GM10266 (cell line): ENCODE measurements around the gene PIK3C2G.
A peak's percentile ranks its signal among the peaks of the same experiment; 100 is the strongest.
"Not testable (repeated sequence)": the region's sequence is repeated elsewhere in the genome, so short reads cannot be mapped to it uniquely, and the experiment has no call there.

Experiments
- DNase-seq: peaks from one replicate; pipeline ENCODE4 v3.0.0; 2012; ENCODE audit errors: extremely low spot score
- TF ChIP-seq, protein P1 (sequence below): IDR thresholded peaks from 2 replicates; pipeline ENCODE4 v1.5.1; 2012; ENCODE audit warnings: mild to moderate bottlenecking, low read depth; ENCODE audit not compliant: control insufficient read depth, insufficient read depth; ENCODE audit errors: missing control alignments

PIK3C2G gene

DNA sequence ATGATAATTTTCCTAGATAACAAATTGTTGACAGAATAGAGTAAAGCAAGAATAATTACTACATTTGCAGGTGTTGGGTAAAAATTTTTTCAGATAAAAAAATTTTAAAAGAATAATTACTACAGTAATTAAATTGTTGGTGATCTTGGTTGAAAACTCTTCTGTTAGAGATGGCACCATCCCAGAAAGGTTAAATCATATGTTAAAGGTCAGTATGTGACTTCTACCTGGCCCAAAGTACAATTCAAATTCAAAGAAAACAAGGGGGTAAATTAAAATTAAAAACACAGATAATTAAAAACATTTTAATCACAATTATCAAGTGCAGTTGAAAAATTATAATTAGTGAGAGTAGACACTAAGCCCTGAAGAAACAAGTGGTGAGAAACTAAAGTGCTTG is 18.1 kb upstream of the PIK3C2G start:
- DNase-seq = no peak
- TF ChIP-seq, protein P1, sequence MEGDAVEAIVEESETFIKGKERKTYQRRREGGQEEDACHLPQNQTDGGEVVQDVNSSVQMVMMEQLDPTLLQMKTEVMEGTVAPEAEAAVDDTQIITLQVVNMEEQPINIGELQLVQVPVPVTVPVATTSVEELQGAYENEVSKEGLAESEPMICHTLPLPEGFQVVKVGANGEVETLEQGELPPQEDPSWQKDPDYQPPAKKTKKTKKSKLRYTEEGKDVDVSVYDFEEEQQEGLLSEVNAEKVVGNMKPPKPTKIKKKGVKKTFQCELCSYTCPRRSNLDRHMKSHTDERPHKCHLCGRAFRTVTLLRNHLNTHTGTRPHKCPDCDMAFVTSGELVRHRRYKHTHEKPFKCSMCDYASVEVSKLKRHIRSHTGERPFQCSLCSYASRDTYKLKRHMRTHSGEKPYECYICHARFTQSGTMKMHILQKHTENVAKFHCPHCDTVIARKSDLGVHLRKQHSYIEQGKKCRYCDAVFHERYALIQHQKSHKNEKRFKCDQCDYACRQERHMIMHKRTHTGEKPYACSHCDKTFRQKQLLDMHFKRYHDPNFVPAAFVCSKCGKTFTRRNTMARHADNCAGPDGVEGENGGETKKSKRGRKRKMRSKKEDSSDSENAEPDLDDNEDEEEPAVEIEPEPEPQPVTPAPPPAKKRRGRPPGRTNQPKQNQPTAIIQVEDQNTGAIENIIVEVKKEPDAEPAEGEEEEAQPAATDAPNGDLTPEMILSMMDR = no peak

DNA sequence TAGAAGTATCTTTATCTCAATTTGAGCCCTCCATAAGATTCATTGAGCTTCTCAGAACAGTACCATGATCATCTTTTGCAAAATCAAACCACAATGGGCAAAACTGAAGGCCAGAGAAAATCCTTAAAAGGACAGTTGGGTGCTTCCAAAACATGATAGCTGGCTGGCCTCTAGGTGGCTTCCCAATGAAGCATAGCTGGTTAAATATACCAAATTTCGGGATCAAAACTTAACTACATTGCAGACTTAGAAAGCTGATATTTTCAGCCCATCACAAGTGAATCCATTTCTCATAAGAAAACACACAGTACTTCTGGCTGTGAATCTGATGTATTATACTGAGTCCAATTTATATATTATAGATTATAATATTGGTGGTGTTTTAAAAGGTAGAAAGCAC is 15.3 kb upstream of the PIK3C2G start:
- TF ChIP-seq, protein P1 = no peak
- no peak for DNase-seq

DNA sequence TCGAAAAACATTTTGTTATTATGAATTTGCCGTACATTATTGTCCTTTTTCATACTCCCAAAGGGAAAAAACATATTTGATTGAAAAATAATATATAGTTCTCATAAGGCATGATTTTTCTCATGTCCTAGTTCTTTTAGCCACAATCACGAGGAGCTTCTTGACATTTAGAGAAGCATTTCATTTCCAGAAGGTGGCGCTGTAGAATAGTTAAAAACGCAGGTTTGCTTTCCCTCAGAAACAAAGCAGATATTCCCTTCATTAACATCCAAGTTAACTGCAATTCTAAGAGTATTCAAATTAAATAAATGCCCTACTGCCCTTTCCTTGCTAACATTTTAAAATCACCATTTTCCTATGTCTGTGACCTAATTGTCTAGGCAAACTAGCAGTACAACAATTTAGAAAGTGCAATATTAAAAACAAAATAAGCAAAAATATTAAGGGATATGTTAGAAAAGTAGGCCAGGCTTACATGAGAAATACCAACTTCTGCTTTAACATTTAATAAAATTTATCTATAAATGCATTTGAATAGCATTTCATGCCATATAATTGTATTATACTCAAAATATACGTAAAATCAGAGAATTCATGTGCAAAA is 10.9 kb upstream of the PIK3C2G start:
- TF ChIP-seq, protein P1 = peak; percentile 59
- DNase-seq = peak; percentile 20

DNA sequence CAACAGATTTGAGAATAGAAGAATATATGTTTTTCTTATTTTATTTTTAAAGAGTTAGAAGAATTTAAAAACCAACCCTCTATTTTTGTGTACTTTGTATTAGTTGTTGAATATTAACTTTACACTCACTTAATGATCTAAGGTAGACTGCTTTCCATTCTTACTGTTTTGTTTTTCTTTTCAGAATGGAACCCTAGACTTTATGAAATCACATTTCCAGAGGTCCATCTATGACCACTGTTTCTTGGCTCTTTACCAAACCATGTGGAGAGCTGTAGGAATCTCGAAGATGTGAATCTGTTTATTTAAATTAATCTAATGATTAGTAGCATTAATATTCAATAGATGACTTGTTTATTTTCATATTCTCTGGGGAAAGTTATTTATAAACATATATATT is 7.2 kb upstream of the PIK3C2G start:
- TF ChIP-seq, protein P1 = no peak
- no peak for DNase-seq

DNA sequence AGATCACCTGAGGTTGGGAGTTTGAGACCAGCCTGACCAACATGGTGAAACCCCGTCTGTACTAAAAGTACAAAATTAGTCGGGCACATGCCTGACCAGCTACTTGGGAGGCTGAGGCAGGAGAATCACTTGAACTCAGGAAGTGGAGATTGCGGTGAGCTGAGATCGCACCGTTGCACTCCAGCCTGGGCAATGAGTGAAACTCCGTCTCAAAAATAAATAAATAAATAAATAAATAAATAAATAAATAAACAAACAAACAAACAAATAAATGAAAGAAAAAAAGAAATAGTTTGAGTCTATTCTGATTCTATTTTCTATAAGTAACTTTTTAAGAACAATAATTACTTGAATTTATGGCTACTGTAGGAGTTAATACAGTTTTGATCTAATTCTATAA is 6.3 kb upstream of the PIK3C2G start:
- DNase-seq = not testable (repeated sequence)

DNA sequence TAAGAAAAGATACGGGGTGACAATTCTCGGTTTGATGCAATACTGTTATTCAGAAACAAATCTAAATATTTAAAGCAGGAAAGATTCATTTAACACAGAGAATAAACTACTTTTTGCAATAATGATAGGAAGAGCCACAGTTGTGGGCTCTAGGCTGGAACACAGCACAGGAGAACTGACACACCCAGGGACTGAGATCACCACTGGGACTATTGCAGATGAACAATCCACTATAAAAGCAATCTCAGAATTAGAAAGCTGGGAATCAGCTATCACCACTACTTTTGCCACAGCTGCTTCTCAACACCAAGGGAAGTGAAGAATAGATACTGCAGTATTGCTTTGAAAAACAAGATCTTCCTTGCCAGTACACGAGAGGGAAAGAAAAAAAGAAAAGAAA is 4.1 kb upstream of the PIK3C2G start:
- TF ChIP-seq, protein P1 = no peak
- DNase-seq = no peak

DNA sequence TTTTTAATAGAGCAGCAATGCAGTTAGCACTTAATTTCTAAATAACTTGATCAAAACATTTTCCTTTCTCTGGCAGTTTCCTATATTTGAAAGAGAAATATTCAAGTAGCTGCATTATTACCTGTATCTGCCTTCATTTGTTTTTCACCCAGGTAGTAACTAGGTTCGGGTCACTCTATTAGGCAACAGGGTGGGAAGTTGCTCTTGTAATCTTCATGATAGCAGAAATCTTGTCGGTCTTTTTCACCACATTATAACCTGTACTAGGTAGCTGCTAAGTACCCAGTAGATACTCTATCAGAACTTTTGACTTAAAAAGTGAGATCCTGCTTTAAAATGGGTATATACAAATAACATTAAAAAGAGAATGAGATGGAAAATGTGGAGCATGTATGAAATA is 2.4 kb upstream of the PIK3C2G start:
- DNase-seq = no peak
- TF ChIP-seq, protein P1 = no peak
